ES-I3 (cell line): Measurements from ENCODE around the gene PCDHGB3.
"Not testable (repeated sequence)": the region's sequence is repeated elsewhere in the genome, so short reads cannot be mapped to it uniquely, and the experiment has no call there.

Experiments
- H3K36me3 ChIP-seq: 2 replicates; pipeline ENCODE4 v1.6.1; 2013; ENCODE audit warnings: mild to moderate bottlenecking, low read length, control low read depth, moderate library complexity; ENCODE audit not compliant: insufficient read depth
- H3K4me1 ChIP-seq: 2 replicates; pipeline ENCODE4 v1.6.1; 2013; ENCODE audit warnings: mild to moderate bottlenecking, control low read depth, low read length; ENCODE audit not compliant: insufficient read depth
- H3K9ac ChIP-seq: 2 replicates; pipeline ENCODE4 v1.6.1; 2013; ENCODE audit warnings: low read depth, mild to moderate bottlenecking, low read length, moderate library complexity
- H3K9me3 ChIP-seq: 2 replicates; pipeline ENCODE4 v1.6.1; 2013; ENCODE audit warnings: mild to moderate bottlenecking, low read length, moderate library complexity; ENCODE audit not compliant: control insufficient read depth, insufficient read depth

The PCDHGB3 gene

GRCh38 chr5:141393267-141393666, 23.2 kb downstream of the PCDHGB3 start:
- H3K36me3 ChIP-seq = peaks cover 7% of the 10 kb centered on the region
- H3K9me3 ChIP-seq = peaks cover 41% of the 10 kb centered on the region
- H3K4me1 ChIP-seq = no peaks in the 10 kb centered on the region
- H3K9ac ChIP-seq = no peak overlapping the region

- peaks cover 40% of the 10 kb centered on the region for H3K9me3 ChIP-seq
- not testable (repeated sequence) for H3K36me3 ChIP-seq, H3K9ac ChIP-seq, H3K4me1 ChIP-seq
Observed at GRCh38 chr5:141394401-141395187, 24.6 kb downstream of the PCDHGB3 start.

DNA sequence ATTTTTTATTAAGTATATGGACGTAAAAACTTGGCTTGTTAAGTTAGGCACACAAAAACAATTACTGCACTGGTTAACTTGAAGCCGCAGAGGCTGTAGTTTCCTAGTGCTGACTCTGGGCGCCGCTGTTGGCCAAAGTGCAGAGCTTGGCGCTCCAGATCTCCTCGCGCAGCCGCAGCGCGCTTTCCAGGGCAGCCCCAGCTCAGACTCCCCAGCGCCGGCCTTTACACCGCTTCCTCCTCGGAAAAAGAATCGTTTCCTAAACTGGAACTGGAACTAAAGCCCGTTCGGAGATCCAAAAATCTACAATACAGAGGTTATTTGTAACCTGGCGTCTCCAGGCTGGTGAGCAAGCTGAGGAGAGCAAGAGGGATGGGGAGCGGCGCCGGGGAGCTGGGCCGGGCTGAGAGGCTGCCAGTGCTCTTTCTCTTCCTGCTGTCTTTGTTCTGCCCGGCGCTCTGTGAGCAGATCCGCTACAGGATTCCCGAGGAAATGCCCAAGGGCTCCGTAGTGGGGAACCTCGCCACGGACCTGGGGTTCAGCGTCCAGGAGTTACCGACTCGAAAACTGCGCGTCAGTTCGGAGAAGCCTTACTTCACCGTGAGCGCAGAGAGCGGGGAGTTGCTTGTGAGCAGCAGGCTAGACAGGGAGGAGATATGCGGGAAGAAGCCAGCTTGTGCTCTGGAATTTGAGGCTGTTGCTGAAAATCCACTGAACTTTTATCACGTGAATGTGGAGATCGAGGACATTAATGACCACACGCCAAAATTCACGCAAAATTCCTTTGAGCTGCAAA, 27.9 kb downstream of the PCDHGB3 start, which contains the start of gene PCDHGB5:
Gene PCDHGB5, plus strand, starts transcription at position 192 of the 796 bp plus-strand sequence. Its CDS starts 181 bp downstream, at position 373.
- peaks cover 27% of the 10 kb centered on the region for H3K9me3 ChIP-seq

GRCh38 chr5:141398608-141399007, 28.6 kb downstream of the PCDHGB3 start:
- no peaks in the 10 kb centered on the region for H3K4me1 ChIP-seq
- no peak overlapping the region for H3K9ac ChIP-seq
- peaks cover 22% of the 10 kb centered on the region for H3K9me3 ChIP-seq
- peaks cover 5% of the 10 kb centered on the region; the same call in 1 of the 2 replicates for H3K36me3 ChIP-seq

More for the DNA sequence above, 27.9 kb downstream of the PCDHGB3 start, which contains the start of gene PCDHGB5:
- H3K36me3 ChIP-seq, H3K9ac ChIP-seq, H3K4me1 ChIP-seq: not testable (repeated sequence)

DNA sequence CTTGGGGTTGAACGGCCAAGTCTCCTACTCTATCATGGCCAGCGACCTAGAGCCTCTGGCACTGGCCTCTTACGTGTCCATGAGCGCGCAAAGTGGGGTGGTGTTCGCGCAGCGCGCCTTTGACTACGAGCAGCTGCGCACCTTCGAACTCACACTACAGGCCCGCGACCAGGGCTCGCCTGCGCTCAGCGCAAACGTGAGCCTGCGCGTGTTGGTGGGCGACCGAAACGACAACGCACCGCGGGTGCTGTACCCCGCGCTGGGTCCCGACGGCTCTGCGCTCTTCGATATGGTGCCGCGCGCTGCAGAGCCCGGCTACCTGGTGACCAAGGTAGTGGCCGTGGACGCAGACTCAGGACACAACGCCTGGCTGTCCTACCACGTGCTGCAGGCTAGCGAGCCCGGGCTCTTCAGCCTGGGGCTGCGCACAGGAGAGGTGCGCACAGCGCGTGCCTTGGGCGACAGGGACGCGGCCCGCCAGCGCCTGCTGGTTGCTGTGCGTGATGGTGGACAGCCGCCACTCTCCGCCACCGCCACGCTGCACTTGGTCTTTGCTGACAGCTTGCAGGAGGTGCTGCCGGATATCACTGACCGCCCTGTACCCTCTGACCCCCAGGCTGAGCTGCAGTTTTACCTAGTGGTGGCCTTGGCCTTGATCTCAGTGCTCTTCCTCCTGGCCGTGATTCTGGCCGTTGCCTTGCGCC, 29.7 kb downstream of the PCDHGB3 start:
- H3K4me1 ChIP-seq = no peaks in the 10 kb centered on the region
- H3K9me3 ChIP-seq = peaks cover 15% of the 10 kb centered on the region
- H3K9ac ChIP-seq = no peak overlapping the region
- H3K36me3 ChIP-seq = no peaks in the 10 kb centered on the region

GRCh38 chr5:141402553-141403243, 32.7 kb downstream of the PCDHGB3 start, which contains the start of gene PCDHGA9:
PCDHGA9 (plus strand) TSS chr5:141402778; CDS start chr5:141402953, 175 bp downstream.
- H3K4me1 ChIP-seq = no peaks in the 10 kb centered on the region
- H3K9ac ChIP-seq = no peak within 1 kb of the TSS
- no peaks in the 10 kb centered on the region for H3K36me3 ChIP-seq
- peaks cover 6% of the 10 kb centered on the region for H3K9me3 ChIP-seq

DNA sequence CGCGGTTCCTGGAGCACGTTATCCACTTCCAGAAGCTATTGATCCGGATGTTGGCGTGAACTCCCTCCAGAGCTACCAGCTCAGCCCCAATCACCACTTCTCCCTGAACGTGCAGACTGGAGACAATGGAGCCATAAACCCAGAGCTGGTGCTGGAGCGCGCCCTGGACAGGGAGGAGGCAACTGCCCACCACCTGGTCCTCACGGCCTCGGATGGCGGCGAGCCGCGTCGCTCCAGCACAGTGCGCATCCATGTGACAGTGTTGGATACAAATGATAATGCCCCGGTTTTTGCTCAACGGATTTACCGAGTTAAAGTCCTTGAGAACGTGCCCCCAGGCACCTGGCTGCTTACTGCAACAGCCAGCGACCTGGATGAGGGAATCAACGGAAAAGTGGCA, 33.3 kb downstream of the PCDHGB3 start:
- no peak overlapping the region for H3K9ac ChIP-seq
- H3K9me3 ChIP-seq = peaks cover 6% of the 10 kb centered on the region
- H3K4me1 ChIP-seq = no peaks in the 10 kb centered on the region

DNA sequence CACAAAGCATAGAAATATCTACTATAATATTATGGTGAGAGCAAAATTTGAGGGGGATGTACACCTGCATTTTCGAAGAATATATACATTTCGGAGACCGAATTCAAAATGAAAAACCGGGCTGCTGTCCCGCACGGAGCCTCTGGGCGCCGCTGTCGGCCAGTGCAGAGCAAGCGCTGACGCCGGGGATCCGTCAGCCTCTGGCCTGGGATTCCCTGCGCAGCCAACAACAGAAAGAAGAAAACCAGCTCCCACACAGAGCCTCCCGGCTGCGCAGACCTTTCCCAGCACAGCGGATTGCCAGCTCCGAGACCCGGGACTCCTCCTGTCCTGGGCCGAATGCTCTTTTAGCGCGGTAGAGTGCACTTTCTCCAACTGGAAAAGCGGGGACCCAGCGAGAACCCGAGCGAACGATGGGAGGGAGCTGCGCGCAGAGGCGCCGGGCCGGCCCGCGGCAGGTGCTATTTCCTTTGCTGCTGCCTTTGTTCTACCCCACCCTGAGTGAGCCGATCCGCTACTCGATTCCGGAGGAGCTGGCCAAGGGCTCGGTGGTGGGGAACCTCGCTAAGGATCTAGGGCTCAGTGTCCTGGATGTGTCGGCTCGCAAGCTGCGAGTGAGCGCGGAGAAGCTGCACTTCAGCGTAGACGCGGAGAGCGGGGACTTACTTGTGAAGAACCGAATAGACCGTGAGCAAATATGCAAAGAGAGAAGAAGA, 37.9 kb downstream of the PCDHGB3 start, which contains the start of gene PCDHGB6:
Gene PCDHGB6, plus strand, starts transcription at position 232 of the 716 bp plus-strand sequence. Its CDS starts 182 bp downstream, at position 414.
- H3K9ac ChIP-seq = peak within 1 kb of the TSS; percentile 50; the same call in 1 of the 2 replicates
- H3K36me3 ChIP-seq, H3K4me1 ChIP-seq, H3K9me3 ChIP-seq: not testable (repeated sequence)

More for the DNA sequence above, 33.3 kb downstream of the PCDHGB3 start:
- H3K36me3 ChIP-seq = no peaks in the 10 kb centered on the region

GRCh38 chr5:141409598-141410306, 39.7 kb downstream of the PCDHGB3 start:
- H3K4me1 ChIP-seq = no peaks in the 10 kb centered on the region
- H3K9ac ChIP-seq = no peak overlapping the region
- H3K36me3 ChIP-seq = no peaks in the 10 kb centered on the region
- H3K9me3 ChIP-seq = no peaks in the 10 kb centered on the region

DNA sequence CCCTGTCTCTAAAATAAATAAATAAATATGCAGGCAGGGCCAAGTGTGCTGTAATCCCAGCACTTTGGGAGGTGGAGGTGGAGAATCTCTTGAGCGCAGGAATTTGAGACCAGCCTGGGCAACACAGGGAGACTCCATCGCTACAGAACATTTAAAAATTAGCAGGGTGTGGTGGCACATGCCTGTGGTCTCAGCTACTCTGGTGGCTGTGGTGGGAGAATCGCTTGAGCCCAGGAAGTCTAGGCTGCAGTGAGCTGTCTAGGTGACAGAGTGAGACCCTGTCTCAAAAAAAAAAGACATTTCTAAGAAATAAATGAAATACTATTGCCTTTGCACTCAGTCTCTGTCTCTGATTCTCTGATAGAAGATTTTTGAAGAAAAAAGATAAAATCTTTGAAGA, 41.5 kb downstream of the PCDHGB3 start:
- no peaks in the 10 kb centered on the region for H3K9me3 ChIP-seq
- H3K9ac ChIP-seq = no peak overlapping the region
- H3K4me1 ChIP-seq = no peaks in the 10 kb centered on the region
- H3K36me3 ChIP-seq = no peaks in the 10 kb centered on the region

- Histone ChIP-seq H3K9ac (peak within 1 kb of the TSS; percentile 24; the same call in 1 of the 2 replicates), H3K9me3 (no peaks in the 10 kb centered on the region), H3K4me1 (no peaks in the 10 kb centered on the region), H3K36me3 (no peaks in the 10 kb centered on the region)
Observed at GRCh38 chr5:141412854-141413539, 43.0 kb downstream of the PCDHGB3 start, which contains the start of gene PCDHGA10. PCDHGA10 (plus strand) TSS chr5:141412987; CDS start chr5:141413176, 189 bp downstream.

DNA sequence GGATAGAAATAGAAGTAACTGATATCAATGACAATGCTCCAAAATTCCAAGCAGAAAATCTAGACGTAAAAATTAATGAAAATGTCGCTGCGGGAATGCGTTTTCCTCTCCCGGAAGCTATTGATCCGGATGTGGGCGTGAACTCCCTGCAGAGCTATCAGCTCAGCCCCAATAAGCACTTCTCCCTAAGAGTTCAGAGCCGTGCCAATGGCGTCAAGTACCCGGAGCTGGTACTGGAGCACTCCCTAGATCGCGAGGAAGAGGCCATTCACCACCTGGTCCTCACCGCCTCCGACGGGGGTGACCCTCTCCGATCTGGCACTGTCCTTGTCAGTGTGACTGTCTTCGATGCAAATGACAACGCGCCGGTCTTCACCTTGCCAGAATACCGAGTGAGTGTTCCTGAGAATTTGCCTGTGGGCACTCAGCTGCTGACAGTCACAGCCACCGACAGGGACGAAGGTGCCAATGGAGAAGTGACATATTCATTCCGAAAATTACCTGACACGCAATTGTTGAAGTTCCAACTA, 43.6 kb downstream of the PCDHGB3 start:
- H3K36me3 ChIP-seq = no peaks in the 10 kb centered on the region
- H3K9me3 ChIP-seq = no peaks in the 10 kb centered on the region
- H3K4me1 ChIP-seq = no peaks in the 10 kb centered on the region
- H3K9ac ChIP-seq = peak overlapping the region; percentile 24; the same call in 1 of the 2 replicates
